Measurements from ENCODE around the gene MATN4. TPM values are rescaled to one million over a fixed set of nuclear protein-coding genes. Genes with fewer than 3 reads are reported as not detected.

The MATN4 gene
- total and polyA plus RNA-seq, 2 experiments from 2014 or later = 3.3 to 5.1 TPM

DNA sequence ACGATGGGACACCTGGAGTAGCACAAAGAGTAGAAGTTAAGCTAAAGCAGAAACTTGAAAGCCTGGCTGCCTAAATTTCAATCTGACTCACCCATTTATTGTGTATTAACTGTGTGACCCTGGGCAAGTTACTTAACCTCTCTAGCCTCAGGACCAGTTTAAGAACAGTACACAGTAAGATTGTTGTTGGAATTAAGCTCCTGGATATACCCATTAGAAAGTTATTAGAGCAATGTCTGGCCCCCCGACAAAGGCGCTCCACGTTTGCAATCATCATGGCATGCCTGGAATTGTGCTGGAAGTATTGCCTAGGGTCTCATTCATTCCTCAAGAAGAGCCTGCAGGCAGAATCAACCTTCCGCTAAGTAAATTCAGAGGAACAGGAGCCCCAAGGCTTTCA is 38.8 kb upstream of the MATN4 start:
- Mint-ChIP-seq H3K4me3 (peak overlapping the region; percentile 91), H3K27me3 (ENCODE audit: insufficient read depth, low read depth, poor library complexity) (peaks cover 13% of the 10 kb centered on the region)
- no peak for ATAC-seq

DNA sequence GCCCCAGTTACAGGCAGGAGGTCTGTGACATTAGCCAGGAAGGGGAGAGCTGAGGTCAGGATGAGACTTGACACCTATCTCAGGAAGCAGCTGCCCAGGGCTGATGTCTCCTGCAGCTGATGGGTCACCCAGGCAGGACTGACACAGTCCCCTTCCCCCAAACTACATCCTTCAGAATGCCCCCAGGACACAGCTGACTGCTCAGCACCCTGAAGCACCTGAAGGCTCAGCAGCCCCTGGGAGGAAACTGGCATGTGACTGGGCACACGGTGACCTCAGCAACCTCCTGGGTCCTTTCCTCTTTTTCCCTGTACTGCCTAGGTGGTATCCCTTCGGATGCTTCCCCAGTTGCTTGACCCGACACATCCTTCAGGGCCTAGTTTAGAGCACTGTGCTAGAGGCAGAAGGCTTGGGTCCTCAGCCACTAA is 38.2 kb upstream of the MATN4 start:
- H3K4me3 Mint-ChIP-seq = peak overlapping the region; percentile 91
- H3K79me2 ChIP-seq (replicated peaks; ENCODE audit: insufficient read depth) = peaks cover 60% of the 10 kb centered on the region
- H3K4me3 ChIP-seq = peak overlapping the region; percentile 92
- H3K27me3 Mint-ChIP-seq (ENCODE audit: insufficient read depth, low read depth, poor library complexity) = peaks cover 13% of the 10 kb centered on the region
- no peak for ATAC-seq
- H3K36me3 ChIP-seq (ENCODE audit: insufficient read depth) = no peaks in the 10 kb centered on the region
- no peak overlapping the region for H2AFZ ChIP-seq
- no peak overlapping the region for H3K27ac Mint-ChIP-seq
- H3K4me1 ChIP-seq (ENCODE audit: insufficient read depth) = peaks cover 63% of the 10 kb centered on the region
- DNase-seq (ENCODE audit: low spot score) = no peak
- peaks cover 63% of the 10 kb centered on the region for H3K4me1 Mint-ChIP-seq
- H3K9me2 ChIP-seq (ENCODE audit: insufficient read depth) = no peaks in the 10 kb centered on the region
- H3K27ac ChIP-seq (ENCODE audit: low read depth) = no peak overlapping the region
- 0 out of 2 replicates have a peak, but pooled peaks cover 5% of the 10 kb centered on the region for H3F3A ChIP-seq (replicated peaks; ENCODE audit: low read depth)
- no peaks in the 10 kb centered on the region for H4K20me1 ChIP-seq (replicated peaks; ENCODE audit: insufficient read depth)
- H3K27me3 ChIP-seq (ENCODE audit: insufficient read depth) = peaks cover 9% of the 10 kb centered on the region; the same call in 1 of the 2 replicates
- H3K9me3 Mint-ChIP-seq = no peaks in the 10 kb centered on the region
- peak overlapping the region; percentile 98 for H3K4me2 ChIP-seq
- no peaks in the 10 kb centered on the region for H3K36me3 Mint-ChIP-seq (ENCODE audit: low read depth)
- TF ChIP-seq, protein P1, sequence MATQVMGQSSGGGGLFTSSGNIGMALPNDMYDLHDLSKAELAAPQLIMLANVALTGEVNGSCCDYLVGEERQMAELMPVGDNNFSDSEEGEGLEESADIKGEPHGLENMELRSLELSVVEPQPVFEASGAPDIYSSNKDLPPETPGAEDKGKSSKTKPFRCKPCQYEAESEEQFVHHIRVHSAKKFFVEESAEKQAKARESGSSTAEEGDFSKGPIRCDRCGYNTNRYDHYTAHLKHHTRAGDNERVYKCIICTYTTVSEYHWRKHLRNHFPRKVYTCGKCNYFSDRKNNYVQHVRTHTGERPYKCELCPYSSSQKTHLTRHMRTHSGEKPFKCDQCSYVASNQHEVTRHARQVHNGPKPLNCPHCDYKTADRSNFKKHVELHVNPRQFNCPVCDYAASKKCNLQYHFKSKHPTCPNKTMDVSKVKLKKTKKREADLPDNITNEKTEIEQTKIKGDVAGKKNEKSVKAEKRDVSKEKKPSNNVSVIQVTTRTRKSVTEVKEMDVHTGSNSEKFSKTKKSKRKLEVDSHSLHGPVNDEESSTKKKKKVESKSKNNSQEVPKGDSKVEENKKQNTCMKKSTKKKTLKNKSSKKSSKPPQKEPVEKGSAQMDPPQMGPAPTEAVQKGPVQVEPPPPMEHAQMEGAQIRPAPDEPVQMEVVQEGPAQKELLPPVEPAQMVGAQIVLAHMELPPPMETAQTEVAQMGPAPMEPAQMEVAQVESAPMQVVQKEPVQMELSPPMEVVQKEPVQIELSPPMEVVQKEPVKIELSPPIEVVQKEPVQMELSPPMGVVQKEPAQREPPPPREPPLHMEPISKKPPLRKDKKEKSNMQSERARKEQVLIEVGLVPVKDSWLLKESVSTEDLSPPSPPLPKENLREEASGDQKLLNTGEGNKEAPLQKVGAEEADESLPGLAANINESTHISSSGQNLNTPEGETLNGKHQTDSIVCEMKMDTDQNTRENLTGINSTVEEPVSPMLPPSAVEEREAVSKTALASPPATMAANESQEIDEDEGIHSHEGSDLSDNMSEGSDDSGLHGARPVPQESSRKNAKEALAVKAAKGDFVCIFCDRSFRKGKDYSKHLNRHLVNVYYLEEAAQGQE (IDR thresholded peaks at IDR 0.05; ENCODE audit: unreplicated experiment) = no peak
- TF ChIP-seq, protein P2, sequence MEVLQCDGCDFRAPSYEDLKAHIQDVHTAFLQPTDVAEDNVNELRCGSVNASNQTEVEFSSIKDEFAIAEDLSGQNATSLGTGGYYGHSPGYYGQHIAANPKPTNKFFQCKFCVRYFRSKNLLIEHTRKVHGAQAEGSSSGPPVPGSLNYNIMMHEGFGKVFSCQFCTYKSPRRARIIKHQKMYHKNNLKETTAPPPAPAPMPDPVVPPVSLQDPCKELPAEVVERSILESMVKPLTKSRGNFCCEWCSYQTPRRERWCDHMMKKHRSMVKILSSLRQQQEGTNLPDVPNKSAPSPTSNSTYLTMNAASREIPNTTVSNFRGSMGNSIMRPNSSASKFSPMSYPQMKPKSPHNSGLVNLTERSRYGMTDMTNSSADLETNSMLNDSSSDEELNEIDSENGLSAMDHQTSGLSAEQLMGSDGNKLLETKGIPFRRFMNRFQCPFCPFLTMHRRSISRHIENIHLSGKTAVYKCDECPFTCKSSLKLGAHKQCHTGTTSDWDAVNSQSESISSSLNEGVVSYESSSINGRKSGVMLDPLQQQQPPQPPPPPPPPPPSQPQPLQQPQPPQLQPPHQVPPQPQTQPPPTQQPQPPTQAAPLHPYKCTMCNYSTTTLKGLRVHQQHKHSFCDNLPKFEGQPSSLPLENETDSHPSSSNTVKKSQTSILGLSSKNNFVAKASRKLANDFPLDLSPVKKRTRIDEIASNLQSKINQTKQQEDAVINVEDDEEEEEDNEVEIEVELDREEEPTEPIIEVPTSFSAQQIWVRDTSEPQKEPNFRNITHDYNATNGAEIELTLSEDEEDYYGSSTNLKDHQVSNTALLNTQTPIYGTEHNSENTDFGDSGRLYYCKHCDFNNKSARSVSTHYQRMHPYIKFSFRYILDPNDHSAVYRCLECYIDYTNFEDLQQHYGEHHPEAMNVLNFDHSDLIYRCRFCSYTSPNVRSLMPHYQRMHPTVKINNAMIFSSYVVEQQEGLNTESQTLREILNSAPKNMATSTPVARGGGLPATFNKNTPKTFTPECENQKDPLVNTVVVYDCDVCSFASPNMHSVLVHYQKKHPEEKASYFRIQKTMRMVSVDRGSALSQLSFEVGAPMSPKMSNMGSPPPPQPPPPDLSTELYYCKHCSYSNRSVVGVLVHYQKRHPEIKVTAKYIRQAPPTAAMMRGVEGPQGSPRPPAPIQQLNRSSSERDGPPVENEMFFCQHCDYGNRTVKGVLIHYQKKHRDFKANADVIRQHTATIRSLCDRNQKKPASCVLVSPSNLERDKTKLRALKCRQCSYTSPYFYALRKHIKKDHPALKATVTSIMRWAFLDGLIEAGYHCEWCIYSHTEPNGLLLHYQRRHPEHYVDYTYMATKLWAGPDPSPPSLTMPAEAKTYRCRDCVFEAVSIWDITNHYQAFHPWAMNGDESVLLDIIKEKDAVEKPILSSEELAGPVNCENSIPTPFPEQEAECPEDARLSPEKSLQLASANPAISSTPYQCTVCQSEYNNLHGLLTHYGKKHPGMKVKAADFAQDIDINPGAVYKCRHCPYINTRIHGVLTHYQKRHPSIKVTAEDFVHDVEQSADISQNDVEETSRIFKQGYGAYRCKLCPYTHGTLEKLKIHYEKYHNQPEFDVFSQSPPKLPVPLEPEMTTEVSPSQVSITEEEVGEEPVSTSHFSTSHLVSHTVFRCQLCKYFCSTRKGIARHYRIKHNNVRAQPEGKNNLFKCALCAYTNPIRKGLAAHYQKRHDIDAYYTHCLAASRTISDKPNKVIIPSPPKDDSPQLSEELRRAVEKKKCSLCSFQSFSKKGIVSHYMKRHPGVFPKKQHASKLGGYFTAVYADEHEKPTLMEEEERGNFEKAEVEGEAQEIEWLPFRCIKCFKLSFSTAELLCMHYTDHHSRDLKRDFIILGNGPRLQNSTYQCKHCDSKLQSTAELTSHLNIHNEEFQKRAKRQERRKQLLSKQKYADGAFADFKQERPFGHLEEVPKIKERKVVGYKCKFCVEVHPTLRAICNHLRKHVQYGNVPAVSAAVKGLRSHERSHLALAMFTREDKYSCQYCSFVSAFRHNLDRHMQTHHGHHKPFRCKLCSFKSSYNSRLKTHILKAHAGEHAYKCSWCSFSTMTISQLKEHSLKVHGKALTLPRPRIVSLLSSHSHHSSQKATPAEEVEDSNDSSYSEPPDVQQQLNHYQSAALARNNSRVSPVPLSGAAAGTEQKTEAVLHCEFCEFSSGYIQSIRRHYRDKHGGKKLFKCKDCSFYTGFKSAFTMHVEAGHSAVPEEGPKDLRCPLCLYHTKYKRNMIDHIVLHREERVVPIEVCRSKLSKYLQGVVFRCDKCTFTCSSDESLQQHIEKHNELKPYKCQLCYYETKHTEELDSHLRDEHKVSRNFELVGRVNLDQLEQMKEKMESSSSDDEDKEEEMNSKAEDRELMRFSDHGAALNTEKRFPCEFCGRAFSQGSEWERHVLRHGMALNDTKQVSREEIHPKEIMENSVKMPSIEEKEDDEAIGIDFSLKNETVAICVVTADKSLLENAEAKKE (CRISPR knock-in tag; IDR thresholded peaks at IDR 0.05) = no peak
- no peak for TF ChIP-seq CREB1 (CRISPR knock-in tag; IDR thresholded peaks at IDR 0.05; ENCODE audit: low read depth)
- TF ChIP-seq ZNF114 (CRISPR knock-in tag; IDR thresholded peaks at IDR 0.05) = no peak
- TF ChIP-seq STAT1 (IDR thresholded peaks at IDR 0.05; ENCODE audit: unreplicated experiment) = no peak

More for the DNA sequence above, 38.8 kb upstream of the MATN4 start:
- H2AFZ ChIP-seq = no peak overlapping the region
- Mint-ChIP-seq H3K36me3 (ENCODE audit: low read depth) (no peaks in the 10 kb centered on the region), H3K9me3 (no peaks in the 10 kb centered on the region), H3K27ac (no peak overlapping the region), H3K4me1 (peaks cover 58% of the 10 kb centered on the region)
- H3K4me1 ChIP-seq (ENCODE audit: insufficient read depth) = peaks cover 58% of the 10 kb centered on the region
- TF ChIP-seq, protein P1 (IDR thresholded peaks at IDR 0.05; ENCODE audit: unreplicated experiment) = no peak
- TF ChIP-seq EZH2phosphoT487 (IDR thresholded peaks at IDR 0.05; ENCODE audit: unreplicated experiment) = no peak
- no peak for TF ChIP-seq STAT1 (IDR thresholded peaks at IDR 0.05; ENCODE audit: unreplicated experiment)
- peaks cover 55% of the 10 kb centered on the region for H3K79me2 ChIP-seq (replicated peaks; ENCODE audit: insufficient read depth)
- no peak for DNase-seq (ENCODE audit: low spot score)
- H3K4me2 ChIP-seq = peak overlapping the region; percentile 98
- no peaks in the 10 kb centered on the region for H3K36me3 ChIP-seq (ENCODE audit: insufficient read depth)
- H4K20me1 ChIP-seq (replicated peaks; ENCODE audit: insufficient read depth) = no peaks in the 10 kb centered on the region
- H3K4me3 ChIP-seq = peak overlapping the region; percentile 92
- no peak overlapping the region for H3K27ac ChIP-seq (ENCODE audit: low read depth)
- H3F3A ChIP-seq (replicated peaks; ENCODE audit: low read depth) = 0 out of 2 replicates have a peak, but pooled peaks cover 5% of the 10 kb centered on the region
- H3K9me2 ChIP-seq (ENCODE audit: insufficient read depth) = no peaks in the 10 kb centered on the region
- peaks cover 9% of the 10 kb centered on the region; the same call in 1 of the 2 replicates for H3K27me3 ChIP-seq (ENCODE audit: insufficient read depth)

Data from GM23338 (cell line).